HEK293 (cell line): ENCODE results near the gene NYNRIN.
A peak's percentile ranks its signal among the peaks of the same experiment; 100 is the strongest.

ENCODE experiments used
- CTCF ChIA-PET: fragments of 350-600 bp; formaldehyde crosslinking; extraction: SDS; loops from one replicate; lab custom pipeline; 2021; ENCODE audit warnings: antibody characterized with exemption; lab: Yijun Ruan, JAX
- POLR2A ChIA-PET: fragments of 300-600 bp; formaldehyde crosslinking; extraction: SDS; loops from one replicate; lab custom pipeline; 2020; ENCODE audit warnings: antibody characterized with exemption, inconsistent platforms; lab: Yijun Ruan, JAX
- H3K27ac ChIP-seq: fragments of 200-500 bp; sonication (Bioruptor generic); 2 replicates; pipeline ENCODE4 v1.5.1; 2014; ENCODE audit warnings: low read depth, low read length, control low read depth, inconsistent platforms; ENCODE audit errors: extremely low read depth
- H3K36me3 ChIP-seq, 2 experiments: fragments of 200-500 bp in 1 of 2; sonication (Bioruptor generic) in 1 of 2; 1 replicate in 1 of 2; 2 replicates in 1 of 2; pipeline ENCODE4 v1.5.1; 2014 to 2017; ENCODE audit warnings: inconsistent platforms in 2 of 2, low read length in 2 of 2; ENCODE audit not compliant: control insufficient read depth in 2 of 2, insufficient read depth in 1 of 2
- H3K4me1 ChIP-seq: fragments of 200-500 bp; sonication (Bioruptor generic); 2 replicates; pipeline ENCODE4 v1.5.1; 2014; ENCODE audit warnings: mild to moderate bottlenecking, low read length, inconsistent platforms; ENCODE audit not compliant: control insufficient read depth, insufficient read depth
- H3K4me3 ChIP-seq: 2 replicates; pipeline ENCODE4 v1.5.1; 2011; ENCODE audit warnings: low read depth, mild to moderate bottlenecking, control low read depth, low read length, moderate library complexity
- H3K9me3 ChIP-seq: fragments of 200-500 bp; sonication (Bioruptor generic); 2 replicates; pipeline ENCODE4 v1.5.1; 2014; ENCODE audit warnings: low read depth, low read length, inconsistent platforms; ENCODE audit not compliant: control insufficient read depth, insufficient read depth
- GLI2 ChIP-seq: fragments of 450-650 bp; formaldehyde crosslinking; IDR thresholded peaks from 2 replicates; pipeline ENCODE4; 2017; ENCODE audit warnings: missing biosample characterization, missing genetic modification characterization, low read depth, borderline replicate concordance
- GLIS1 ChIP-seq: fragments of 450-650 bp; formaldehyde crosslinking; IDR thresholded peaks from 2 replicates; pipeline ENCODE4 v1.5.1; 2016; ENCODE audit warnings: missing biosample characterization, missing genetic modification characterization
- HOXA7 ChIP-seq: sonication (generic); formaldehyde crosslinking; IDR thresholded peaks from 2 replicates; pipeline ENCODE4 v1.8.1; 2022; ENCODE audit warnings: missing genetic modification reagents, borderline replicate concordance
- SP7 ChIP-seq: fragments of 450-650 bp; formaldehyde crosslinking; IDR thresholded peaks from 2 replicates; pipeline ENCODE4 v1.5.1; 2016; ENCODE audit warnings: missing biosample characterization, missing genetic modification characterization
- TRIM28 ChIP-seq: IDR thresholded peaks from 2 replicates; pipeline ENCODE4 v1.6.1; 2011; ENCODE audit warnings: low read length, control low read depth, borderline replicate concordance
- YY1 ChIP-seq: fragments of 450-650 bp; formaldehyde crosslinking; IDR thresholded peaks from 2 replicates; pipeline ENCODE4 v1.5.1; 2018; ENCODE audit warnings: missing biosample characterization, missing genetic modification characterization
- ZBTB17 ChIP-seq: fragments of 450-650 bp; formaldehyde crosslinking; IDR thresholded peaks from 2 replicates; pipeline ENCODE4 v1.5.1; 2016; ENCODE audit warnings: missing biosample characterization, missing genetic modification characterization
- ZFP69B ChIP-seq: fragments of 450-650 bp; formaldehyde crosslinking; IDR thresholded peaks from 2 replicates; pipeline ENCODE4 v1.5.1; 2016; ENCODE audit warnings: missing biosample characterization, missing genetic modification characterization
- ZNF121 ChIP-seq: fragments of 450-650 bp; formaldehyde crosslinking; IDR thresholded peaks from 2 replicates; pipeline ENCODE4 v1.5.1; 2016; ENCODE audit warnings: missing biosample characterization, missing genetic modification characterization
- ZNF155 ChIP-seq: fragments of 450-650 bp; formaldehyde crosslinking; IDR thresholded peaks from 2 replicates; pipeline ENCODE4 v1.5.1; 2016; ENCODE audit warnings: missing biosample characterization, missing genetic modification characterization
- ZNF184 ChIP-seq: fragments of 450-650 bp; IDR thresholded peaks from 2 replicates; pipeline ENCODE4 v1.5.1; 2018; ENCODE audit warnings: missing biosample characterization, mild to moderate bottlenecking, missing genetic modification characterization
- ZNF19 ChIP-seq: fragments of 450-650 bp; formaldehyde crosslinking; IDR thresholded peaks from 2 replicates; pipeline ENCODE4; 2016; ENCODE audit warnings: missing biosample characterization, missing genetic modification characterization, low read depth
- ZNF221 ChIP-seq: fragments of 450-650 bp; formaldehyde crosslinking; IDR thresholded peaks from 2 replicates; pipeline ENCODE4 v1.5.1; 2017; ENCODE audit warnings: missing biosample characterization, missing genetic modification characterization, borderline replicate concordance
- ZNF24 ChIP-seq: fragments of 450-650 bp; formaldehyde crosslinking; IDR thresholded peaks from 2 replicates; pipeline ENCODE4 v1.5.1; 2016; ENCODE audit warnings: missing biosample characterization, missing genetic modification characterization
- ZNF274 ChIP-seq, 2 experiments: fragments of 200-500 bp in 1 of 2; fragments of 450-650 bp in 1 of 2; sonication (Bioruptor generic) in 1 of 2; formaldehyde crosslinking in 1 of 2; IDR thresholded peaks; 2 replicates each; pipeline versions ENCODE4 v1.5.1 to v1.6.1; 2014 to 2016; ENCODE audit warnings: borderline replicate concordance in 1 of 2, inconsistent platforms in 1 of 2, low read length in 1 of 2, missing biosample characterization in 1 of 2, missing genetic modification characterization in 1 of 2
- ZNF558 ChIP-seq: fragments of 450-650 bp; formaldehyde crosslinking; IDR thresholded peaks from 2 replicates; pipeline ENCODE4 v1.5.1; 2016; ENCODE audit warnings: missing biosample characterization, missing genetic modification characterization
- ZNF600 ChIP-seq: fragments of 450-650 bp; formaldehyde crosslinking; IDR thresholded peaks from 2 replicates; pipeline ENCODE4 v1.5.1; 2016; ENCODE audit warnings: missing biosample characterization, missing genetic modification characterization
- ZNF621 ChIP-seq: fragments of 450-650 bp; formaldehyde crosslinking; IDR thresholded peaks from 2 replicates; pipeline ENCODE4 v1.5.1; 2017; ENCODE audit warnings: missing biosample characterization, missing genetic modification characterization
- ZNF768 ChIP-seq: fragments of 450-650 bp; formaldehyde crosslinking; IDR thresholded peaks from 2 replicates; pipeline ENCODE4 v1.5.1; 2018; ENCODE audit warnings: missing biosample characterization, mild to moderate bottlenecking, missing genetic modification characterization
- TF ChIP-seq, protein P1 (sequence below): fragments of 450-650 bp; formaldehyde crosslinking; IDR thresholded peaks from 2 replicates; pipeline ENCODE4 v1.5.1; 2016; ENCODE audit warnings: missing biosample characterization, missing genetic modification characterization
- TF ChIP-seq, protein P2 (sequence below): fragments of 450-650 bp; formaldehyde crosslinking; IDR thresholded peaks from 2 replicates; pipeline ENCODE4 v1.5.1; 2016; ENCODE audit warnings: missing biosample characterization, missing genetic modification characterization
- TF ChIP-seq, protein P3 (sequence below): fragments of 450-650 bp; formaldehyde crosslinking; IDR thresholded peaks from 2 replicates; pipeline ENCODE4 v1.5.1; 2016; ENCODE audit warnings: missing biosample characterization, missing genetic modification characterization, low read depth
- TF ChIP-seq, protein P4 (sequence below): fragments of 450-650 bp; formaldehyde crosslinking; IDR thresholded peaks from 2 replicates; pipeline ENCODE4 v1.5.1; 2016; ENCODE audit warnings: missing biosample characterization, missing genetic modification characterization, borderline replicate concordance

Gene NYNRIN

DNA sequence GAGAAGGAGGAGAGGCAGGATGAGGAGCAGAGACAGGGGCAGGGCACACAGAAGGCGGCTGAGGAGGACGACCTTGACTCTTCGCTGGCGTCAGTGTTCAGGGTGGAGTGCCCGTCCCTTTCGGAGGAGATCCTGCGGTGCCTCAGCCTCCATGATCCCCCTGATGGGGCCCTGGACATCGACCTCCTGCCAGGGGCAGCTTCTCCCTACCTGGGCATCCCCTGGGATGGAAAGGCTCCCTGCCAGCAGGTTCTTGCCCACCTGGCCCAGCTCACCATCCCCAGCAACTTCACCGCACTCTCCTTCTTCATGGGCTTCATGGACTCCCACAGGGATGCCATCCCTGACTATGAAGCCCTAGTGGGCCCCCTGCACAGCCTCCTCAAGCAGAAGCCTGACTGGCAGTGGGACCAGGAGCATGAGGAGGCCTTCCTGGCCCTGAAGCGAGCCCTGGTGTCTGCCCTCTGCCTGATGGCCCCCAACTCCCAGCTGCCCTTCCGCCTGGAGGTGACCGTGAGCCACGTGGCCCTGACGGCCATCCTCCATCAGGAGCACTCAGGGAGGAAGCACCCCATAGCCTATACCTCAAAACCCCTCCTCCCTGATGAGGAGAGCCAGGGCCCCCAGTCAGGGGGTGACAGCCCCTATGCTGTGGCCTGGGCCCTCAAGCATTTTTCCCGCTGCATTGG, 16.1 kb downstream of the NYNRIN start:
- H3K36me3 ChIP-seq, result peaks cover 0 to 60% of the 10 kb centered on the region in 2 experiments; a peak in 1 of 3 replicates
- H3K4me1 ChIP-seq, result no peaks in the 10 kb centered on the region
- H3K9me3 ChIP-seq, result no peaks in the 10 kb centered on the region
- ChIA-PET POLR2A (no interaction called here), CTCF (interaction anchor here (0.7 to 1.9 kb wide), 4 partner anchors 11 to 172 kb away, joined by 3 to 9 read pairs (median 4); partner anchors contain the start of gene TINF2)
- no peak overlapping the region for H3K27ac ChIP-seq
- TF ChIP-seq ZNF24 (tag by site-specific recombination) (no peak), GLIS1 (tag by site-specific recombination) (peak; percentile 26; the same call in 1 of the 2 replicates)
- TF ChIP-seq, protein P1, sequence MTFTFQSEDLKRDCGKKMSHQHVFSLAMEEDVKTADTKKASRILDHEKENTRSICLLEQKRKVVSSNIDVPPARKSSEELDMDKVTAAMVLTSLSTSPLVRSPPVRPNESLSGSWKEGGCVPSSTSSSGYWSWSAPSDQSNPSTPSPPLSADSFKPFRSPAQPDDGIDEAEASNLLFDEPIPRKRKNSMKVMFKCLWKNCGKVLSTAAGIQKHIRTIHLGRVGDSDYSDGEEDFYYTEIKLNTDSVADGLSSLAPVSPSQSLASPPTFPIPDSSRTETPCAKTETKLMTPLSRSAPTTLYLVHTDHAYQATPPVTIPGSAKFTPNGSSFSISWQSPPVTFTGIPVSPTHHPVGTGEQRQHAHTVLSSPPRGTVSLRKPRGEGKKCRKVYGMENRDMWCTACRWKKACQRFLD, result no peak
- no peak overlapping the region for H3K4me3 ChIP-seq

DNA sequence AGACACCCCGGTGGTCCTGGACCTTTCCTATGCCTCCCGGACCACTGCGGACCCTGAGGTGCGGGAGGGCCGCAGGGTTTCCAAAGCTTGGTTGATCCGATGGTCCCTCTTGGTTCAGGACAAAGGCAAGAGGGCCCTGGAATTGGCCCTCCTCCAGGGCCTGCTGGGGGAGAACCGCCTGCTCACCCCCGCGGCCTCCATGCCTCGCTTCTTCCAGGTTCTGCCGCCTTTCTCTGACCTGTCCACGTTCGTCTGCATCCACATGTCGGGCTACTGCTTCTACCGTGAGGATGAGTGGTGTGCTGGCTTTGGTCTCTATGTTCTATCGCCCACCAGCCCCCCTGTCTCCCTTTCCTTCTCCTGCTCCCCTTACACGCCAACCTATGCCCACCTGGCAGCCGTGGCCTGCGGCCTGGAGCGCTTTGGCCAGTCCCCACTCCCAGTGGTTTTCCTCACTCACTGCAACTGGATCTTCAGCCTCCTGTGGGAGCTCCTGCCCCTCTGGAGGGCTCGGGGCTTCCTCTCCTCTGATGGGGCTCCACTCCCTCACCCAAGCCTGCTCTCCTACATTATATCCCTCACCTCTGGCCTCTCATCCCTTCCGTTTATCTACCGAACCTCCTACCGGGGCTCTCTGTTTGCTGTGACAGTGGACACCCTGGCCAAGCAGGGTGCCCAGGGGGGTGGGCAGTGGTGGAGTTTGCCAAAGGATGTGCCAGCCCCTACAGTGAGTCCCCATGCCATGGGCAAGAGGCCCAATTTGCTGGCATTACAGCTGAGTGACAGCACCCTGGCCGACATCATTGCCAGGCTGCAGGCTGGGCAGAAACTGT, 16.8 kb downstream of the NYNRIN start:
- TF ChIP-seq GLI2 (no peak), ZNF558 (no peak), ZNF600 (tag by site-specific recombination) (no peak), ZNF621 (tag by site-specific recombination) (no peak), YY1 (tag by site-specific recombination) (no peak), ZBTB17 (tag by site-specific recombination) (no peak), ZNF121 (tag by site-specific recombination) (no peak), HOXA7 (CRISPR knock-in tag) (no peak), ZNF274 (IDR thresholded peaks at IDR 0.05; ENCODE audit: low read length) (no peak), ZNF274 (tag by site-specific recombination; IDR thresholded peaks at IDR 0.05; ENCODE audit: borderline replicate concordance) (no peak), SP7 (tag by site-specific recombination) (no peak), TRIM28 (no peak), ZNF19 (no peak), ZNF184 (tag by site-specific recombination) (no peak), ZNF155 (tag by site-specific recombination) (no peak), ZNF768 (tag by site-specific recombination) (no peak), ZFP69B (tag by site-specific recombination) (no peak), ZNF221 (tag by site-specific recombination) (no peak)
- TF ChIP-seq, protein P2, sequence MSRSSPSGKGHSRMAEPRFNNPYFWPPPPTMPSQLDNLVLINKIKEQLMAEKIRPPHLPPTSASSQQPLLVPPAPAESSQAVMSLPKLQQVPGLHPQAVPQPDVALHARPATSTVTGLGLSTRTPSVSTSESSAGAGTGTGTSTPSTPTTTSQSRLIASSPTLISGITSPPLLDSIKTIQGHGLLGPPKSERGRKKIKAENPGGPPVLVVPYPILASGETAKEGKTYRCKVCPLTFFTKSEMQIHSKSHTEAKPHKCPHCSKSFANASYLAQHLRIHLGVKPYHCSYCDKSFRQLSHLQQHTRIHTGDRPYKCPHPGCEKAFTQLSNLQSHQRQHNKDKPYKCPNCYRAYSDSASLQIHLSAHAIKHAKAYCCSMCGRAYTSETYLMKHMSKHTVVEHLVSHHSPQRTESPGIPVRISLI (tag by site-specific recombination), result no peak
- TF ChIP-seq, protein P3, sequence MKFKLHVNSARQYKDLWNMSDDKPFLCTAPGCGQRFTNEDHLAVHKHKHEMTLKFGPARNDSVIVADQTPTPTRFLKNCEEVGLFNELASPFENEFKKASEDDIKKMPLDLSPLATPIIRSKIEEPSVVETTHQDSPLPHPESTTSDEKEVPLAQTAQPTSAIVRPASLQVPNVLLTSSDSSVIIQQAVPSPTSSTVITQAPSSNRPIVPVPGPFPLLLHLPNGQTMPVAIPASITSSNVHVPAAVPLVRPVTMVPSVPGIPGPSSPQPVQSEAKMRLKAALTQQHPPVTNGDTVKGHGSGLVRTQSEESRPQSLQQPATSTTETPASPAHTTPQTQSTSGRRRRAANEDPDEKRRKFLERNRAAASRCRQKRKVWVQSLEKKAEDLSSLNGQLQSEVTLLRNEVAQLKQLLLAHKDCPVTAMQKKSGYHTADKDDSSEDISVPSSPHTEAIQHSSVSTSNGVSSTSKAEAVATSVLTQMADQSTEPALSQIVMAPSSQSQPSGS, result no peak
- TF ChIP-seq, protein P4, sequence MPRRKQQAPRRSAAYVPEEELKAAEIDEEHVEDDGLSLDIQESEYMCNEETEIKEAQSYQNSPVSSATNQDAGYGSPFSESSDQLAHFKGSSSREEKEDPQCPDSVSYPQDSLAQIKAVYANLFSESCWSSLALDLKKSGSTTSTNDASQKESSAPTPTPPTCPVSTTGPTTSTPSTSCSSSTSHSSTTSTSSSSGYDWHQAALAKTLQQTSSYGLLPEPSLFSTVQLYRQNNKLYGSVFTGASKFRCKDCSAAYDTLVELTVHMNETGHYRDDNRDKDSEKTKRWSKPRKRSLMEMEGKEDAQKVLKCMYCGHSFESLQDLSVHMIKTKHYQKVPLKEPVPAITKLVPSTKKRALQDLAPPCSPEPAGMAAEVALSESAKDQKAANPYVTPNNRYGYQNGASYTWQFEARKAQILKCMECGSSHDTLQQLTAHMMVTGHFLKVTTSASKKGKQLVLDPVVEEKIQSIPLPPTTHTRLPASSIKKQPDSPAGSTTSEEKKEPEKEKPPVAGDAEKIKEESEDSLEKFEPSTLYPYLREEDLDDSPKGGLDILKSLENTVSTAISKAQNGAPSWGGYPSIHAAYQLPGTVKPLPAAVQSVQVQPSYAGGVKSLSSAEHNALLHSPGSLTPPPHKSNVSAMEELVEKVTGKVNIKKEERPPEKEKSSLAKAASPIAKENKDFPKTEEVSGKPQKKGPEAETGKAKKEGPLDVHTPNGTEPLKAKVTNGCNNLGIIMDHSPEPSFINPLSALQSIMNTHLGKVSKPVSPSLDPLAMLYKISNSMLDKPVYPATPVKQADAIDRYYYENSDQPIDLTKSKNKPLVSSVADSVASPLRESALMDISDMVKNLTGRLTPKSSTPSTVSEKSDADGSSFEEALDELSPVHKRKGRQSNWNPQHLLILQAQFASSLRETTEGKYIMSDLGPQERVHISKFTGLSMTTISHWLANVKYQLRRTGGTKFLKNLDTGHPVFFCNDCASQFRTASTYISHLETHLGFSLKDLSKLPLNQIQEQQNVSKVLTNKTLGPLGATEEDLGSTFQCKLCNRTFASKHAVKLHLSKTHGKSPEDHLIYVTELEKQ (tag by site-specific recombination), result no peak
- CTCF ChIA-PET, result interaction anchor here (1.4 kb wide), 1 partner anchor 50 kb away, joined by 3 read pairs; no protein-coding TSS in a partner anchor
- H3K27ac ChIP-seq, result no peak overlapping the region
- H3K9me3 ChIP-seq, result no peaks in the 10 kb centered on the region
- no peaks in the 10 kb centered on the region for H3K4me1 ChIP-seq
- peaks cover 0 to 53% of the 10 kb centered on the region in 2 experiments; a peak in 1 of 3 replicates for H3K36me3 ChIP-seq
- no peak overlapping the region for H3K4me3 ChIP-seq
- POLR2A ChIA-PET, result no interaction called here
